SK-N-MC (cell line): Measurements from ENCODE around the gene DAP3.
"Not testable (repeated sequence)": the region's sequence is repeated elsewhere in the genome, so short reads cannot be mapped to it uniquely, and the experiment has no call there.

Experiments used
- DNase-seq: peaks from one replicate; pipeline ENCODE4 v3.0.0-alpha.2; 2011; ENCODE audit warnings: low read depth, low spot score
- H3K27ac ChIP-seq: fragments of 200-600 bp; sonication (generic); 2 replicates; pipeline ENCODE4 v1.5.1; 2016; ENCODE audit warnings: mixed run types
- H3K36me3 ChIP-seq: fragments of 200-600 bp; sonication (generic); 2 replicates; pipeline ENCODE4 v1.6.1; 2017; ENCODE audit warnings: antibody characterized with exemption, low read length, mixed read lengths; ENCODE audit not compliant: insufficient read depth
- H3K4me3 ChIP-seq: fragments of 200-600 bp; sonication (generic); 2 replicates; pipeline ENCODE4 v1.5.1; 2016
- H3K9ac ChIP-seq: fragments of 200-600 bp; sonication (generic); 2 replicates; pipeline ENCODE4 v1.8.0; 2017; ENCODE audit warnings: mixed run types, mixed read lengths; ENCODE audit not compliant: insufficient read length
- H3K9me3 ChIP-seq: fragments of 200-600 bp; sonication (generic); 2 replicates; pipeline ENCODE4 v1.6.1; 2017; ENCODE audit warnings: low read depth, mild to moderate bottlenecking, antibody characterized with exemption, low read length, moderate library complexity, mixed read lengths
- EZH2 ChIP-seq: fragments of 200-600 bp; sonication (generic); IDR thresholded peaks from one replicate; pipeline ENCODE4 v1.6.1; 2017; ENCODE audit warnings: antibody characterized with exemption
- FOXP2 ChIP-seq: optimal IDR thresholded peaks from 2 replicates; pipeline ENCODE3; 2011; ENCODE audit warnings: mild to moderate bottlenecking, moderate library complexity; ENCODE audit not compliant: insufficient read depth; ENCODE audit errors: extremely low read length, control extremely low read depth
- POLR2AphosphoS5 ChIP-seq: IDR thresholded peaks from 2 replicates; pipeline ENCODE4 v1.6.1; 2012; ENCODE audit warnings: mild to moderate bottlenecking, low read depth, low read length, borderline replicate concordance

DAP3 gene

GRCh38 chr1:155649676-155650075, 39.2 kb upstream of the DAP3 start:
- H3K36me3 ChIP-seq, result no peaks in the 10 kb centered on the region
- DNase-seq, result no peak
- no peak for TF ChIP-seq EZH2
- TF ChIP-seq FOXP2, result no peak
- no peak for TF ChIP-seq POLR2AphosphoS5
- H3K27ac ChIP-seq, result no peak overlapping the region
- H3K9me3 ChIP-seq, result no peaks in the 10 kb centered on the region
- no peak overlapping the region for H3K9ac ChIP-seq
- no peak overlapping the region for H3K4me3 ChIP-seq

GRCh38 chr1:155650231-155650757, 38.6 kb upstream of the DAP3 start:
- H3K4me3 ChIP-seq, result no peak overlapping the region
- TF ChIP-seq POLR2AphosphoS5 (no peak), EZH2 (no peak), FOXP2 (no peak)
- no peak for DNase-seq
- H3K9me3 ChIP-seq, result no peaks in the 10 kb centered on the region
- 0 out of 2 replicates have a peak overlapping the region, but pooled peaks have one; percentile 3 for H3K27ac ChIP-seq
- no peaks in the 10 kb centered on the region for H3K36me3 ChIP-seq
- no peak overlapping the region for H3K9ac ChIP-seq

- Histone ChIP-seq H3K4me3 (peak overlapping the region; percentile 73), H3K9ac (peak overlapping the region; percentile 59), H3K27ac (peak overlapping the region; percentile 81)
Observed at GRCh38 chr1:155651861-155652661, 36.8 kb upstream of the DAP3 start.

GRCh38 chr1:155652951-155653350, 35.9 kb upstream of the DAP3 start:
- DNase-seq, result no peak
- H3K27ac ChIP-seq, result no peak overlapping the region
- no peak for TF ChIP-seq POLR2AphosphoS5
- TF ChIP-seq FOXP2, result no peak
- TF ChIP-seq EZH2, result no peak

More at GRCh38 chr1:155651861-155652661, 36.8 kb upstream of the DAP3 start:
- no peak for DNase-seq
- Histone ChIP-seq H3K9me3 (no peaks in the 10 kb centered on the region), H3K36me3 (no peaks in the 10 kb centered on the region)
- TF ChIP-seq FOXP2 (no peak), EZH2 (no peak), POLR2AphosphoS5 (no peak)

GRCh38 chr1:155657463-155657862, 31.4 kb upstream of the DAP3 start:
- Histone ChIP-seq H3K4me3 (no peak overlapping the region), H3K27ac (0 out of 2 replicates have a peak overlapping the region, but pooled peaks have one; percentile 17), H3K9ac (no peak overlapping the region), H3K36me3 (peaks cover 37% of the 10 kb centered on the region), H3K9me3 (no peaks in the 10 kb centered on the region)
- DNase-seq, result no peak
- TF ChIP-seq POLR2AphosphoS5 (no peak; the same call in 1 of the 2 replicates), EZH2 (no peak), FOXP2 (no peak)

More at GRCh38 chr1:155652951-155653350, 35.9 kb upstream of the DAP3 start:
- no peaks in the 10 kb centered on the region for H3K9me3 ChIP-seq
- no peaks in the 10 kb centered on the region for H3K36me3 ChIP-seq
- no peak overlapping the region for H3K4me3 ChIP-seq
- no peak overlapping the region for H3K9ac ChIP-seq

GRCh38 chr1:155661239-155661638, 27.7 kb upstream of the DAP3 start:
- H3K9ac ChIP-seq, H3K4me3 ChIP-seq, DNase-seq, H3K27ac ChIP-seq, H3K9me3 ChIP-seq: not testable (repeated sequence)
- peaks cover 63% of the 10 kb centered on the region for H3K36me3 ChIP-seq

- H3K9me3 ChIP-seq, result no peaks in the 10 kb centered on the region
- no peak overlapping the region for H3K4me3 ChIP-seq
- peaks cover 78% of the 10 kb centered on the region for H3K36me3 ChIP-seq
- TF ChIP-seq POLR2AphosphoS5 (no peak), FOXP2 (no peak), EZH2 (no peak)
- DNase-seq, result no peak
- no peak overlapping the region for H3K9ac ChIP-seq
- no peak overlapping the region for H3K27ac ChIP-seq
Observed at GRCh38 chr1:155669233-155670162, 19.4 kb upstream of the DAP3 start.

- no peak overlapping the region for H3K4me3 ChIP-seq
- H3K27ac ChIP-seq, result no peak overlapping the region
- no peak for DNase-seq
- H3K36me3 ChIP-seq, result peaks cover 82% of the 10 kb centered on the region
- TF ChIP-seq FOXP2 (no peak), POLR2AphosphoS5 (no peak), EZH2 (no peak)
- H3K9ac ChIP-seq, result no peak overlapping the region
- no peaks in the 10 kb centered on the region for H3K9me3 ChIP-seq
Observed at GRCh38 chr1:155671750-155672149, 17.1 kb upstream of the DAP3 start.
